HUES48 (cell line): ENCODE results near the gene BTBD16.

Source experiments
- H3K27ac ChIP-seq: one replicate; pipeline ENCODE4 v1.7.0; 2013; ENCODE audit warnings: low read depth, low read length, inconsistent platforms
- H3K27me3 ChIP-seq: 2 replicates; pipeline ENCODE4 v1.6.1; 2013; ENCODE audit warnings: mild to moderate bottlenecking, low read length; ENCODE audit not compliant: control insufficient read depth, insufficient read depth
- H3K36me3 ChIP-seq: 2 replicates; pipeline ENCODE4 v1.6.1; 2013; ENCODE audit warnings: low read length; ENCODE audit not compliant: control insufficient read depth, insufficient read depth
- H3K4me1 ChIP-seq: 2 replicates; pipeline ENCODE4 v1.6.1; 2013; ENCODE audit warnings: mild to moderate bottlenecking, low read length; ENCODE audit not compliant: control insufficient read depth, insufficient read depth
- H3K4me3 ChIP-seq: 2 replicates; pipeline ENCODE4 v1.5.1; 2013; ENCODE audit warnings: mild to moderate bottlenecking, low read depth, low read length
- H3K9ac ChIP-seq: 2 replicates; pipeline ENCODE4 v1.6.1; 2013; ENCODE audit warnings: mild to moderate bottlenecking, low read depth, low read length, moderate library complexity
- H3K9me3 ChIP-seq: 2 replicates; pipeline ENCODE4 v1.6.1; 2013; ENCODE audit warnings: low read length; ENCODE audit not compliant: control insufficient read depth, insufficient read depth

Gene BTBD16

DNA sequence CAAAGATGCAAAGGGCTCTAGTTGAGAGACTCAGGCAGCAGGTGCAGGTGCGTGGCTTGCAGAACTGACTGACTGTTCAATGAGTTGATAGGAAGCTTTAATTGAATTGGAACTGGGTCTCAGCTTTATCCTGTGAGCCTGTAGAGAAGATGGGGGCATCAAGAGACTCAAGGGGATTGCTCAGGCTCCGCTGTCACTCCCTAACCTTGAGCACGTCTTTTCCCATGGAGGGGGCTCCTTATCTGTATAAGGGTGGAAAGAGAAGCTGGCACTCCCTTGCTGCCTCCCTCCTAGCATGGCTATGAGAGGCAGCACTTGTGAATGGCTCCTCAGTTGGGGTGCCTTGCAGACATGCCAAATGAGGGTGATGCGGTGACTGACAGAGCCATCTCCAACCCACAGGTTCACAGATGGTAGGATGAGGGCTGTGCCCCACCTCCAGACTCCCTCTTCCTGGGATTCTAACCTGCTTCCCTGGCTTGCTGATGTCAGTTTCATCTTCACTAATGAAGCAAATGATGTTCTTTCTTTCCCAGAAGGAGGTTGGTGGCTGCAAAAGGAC lies 91.0 kb downstream of the BTBD16 start:
- no peaks in the 10 kb centered on the region for H3K9me3 ChIP-seq
- H3K27me3 ChIP-seq = no peaks in the 10 kb centered on the region
- no peak overlapping the region for H3K4me3 ChIP-seq
- no peak overlapping the region for H3K9ac ChIP-seq
- peaks cover 3% of the 10 kb centered on the region; the same call in 1 of the 2 replicates for H3K4me1 ChIP-seq
- no peaks in the 10 kb centered on the region for H3K36me3 ChIP-seq
- H3K27ac ChIP-seq = no peak overlapping the region

DNA sequence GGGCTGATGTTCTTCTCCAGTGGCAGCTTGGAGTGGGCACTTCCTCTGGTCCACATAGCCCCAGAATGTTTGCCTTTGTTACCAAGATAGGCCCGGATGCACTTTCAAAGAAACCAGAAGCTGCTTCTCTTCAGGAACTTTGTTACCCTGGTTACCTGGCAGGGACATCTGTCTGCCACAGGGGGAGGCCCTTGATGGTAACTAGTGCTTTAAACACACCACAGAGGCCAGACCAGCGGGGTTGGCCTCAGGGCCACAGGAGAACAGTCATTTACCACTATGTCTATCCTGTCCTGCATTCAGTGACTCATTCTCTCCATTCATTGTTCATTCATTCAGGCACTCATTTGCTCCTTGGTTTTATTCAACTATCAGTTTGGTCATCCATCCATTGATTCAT lies 91.5 kb downstream of the BTBD16 start:
- Histone ChIP-seq H3K9ac (no peak overlapping the region), H3K4me3 (no peak overlapping the region)

DNA sequence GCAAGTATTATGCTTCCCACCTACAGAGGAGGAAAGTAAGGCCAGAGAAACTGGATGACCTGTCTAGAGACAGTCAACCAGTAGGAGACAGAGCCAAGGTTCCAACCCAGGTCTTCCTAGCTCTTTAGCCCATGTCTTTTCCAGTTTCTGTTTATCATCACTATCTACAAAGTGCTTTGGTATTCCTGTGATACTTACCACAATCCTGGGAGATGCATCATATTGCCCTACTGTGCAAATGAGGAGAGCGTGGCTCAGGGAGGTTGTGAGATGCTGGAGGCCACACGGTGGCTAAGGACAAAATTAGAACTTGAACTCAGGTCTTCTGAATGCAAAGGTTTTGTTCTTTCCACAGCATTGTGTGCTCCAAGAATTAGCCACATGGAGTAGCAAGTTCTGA lies 92.2 kb downstream of the BTBD16 start:
- no peaks in the 10 kb centered on the region for H3K36me3 ChIP-seq
- no peak overlapping the region for H3K4me3 ChIP-seq
- H3K9ac ChIP-seq = no peak overlapping the region
- no peak overlapping the region for H3K27ac ChIP-seq
- H3K27me3 ChIP-seq = no peaks in the 10 kb centered on the region
- H3K9me3 ChIP-seq = no peaks in the 10 kb centered on the region
- peaks cover 7% of the 10 kb centered on the region for H3K4me1 ChIP-seq

More for the DNA sequence above, 91.5 kb downstream of the BTBD16 start:
- Histone ChIP-seq H3K36me3 (no peaks in the 10 kb centered on the region), H3K4me1 (peaks cover 3% of the 10 kb centered on the region; the same call in 1 of the 2 replicates), H3K9me3 (no peaks in the 10 kb centered on the region), H3K27ac (no peak overlapping the region), H3K27me3 (no peaks in the 10 kb centered on the region)

DNA sequence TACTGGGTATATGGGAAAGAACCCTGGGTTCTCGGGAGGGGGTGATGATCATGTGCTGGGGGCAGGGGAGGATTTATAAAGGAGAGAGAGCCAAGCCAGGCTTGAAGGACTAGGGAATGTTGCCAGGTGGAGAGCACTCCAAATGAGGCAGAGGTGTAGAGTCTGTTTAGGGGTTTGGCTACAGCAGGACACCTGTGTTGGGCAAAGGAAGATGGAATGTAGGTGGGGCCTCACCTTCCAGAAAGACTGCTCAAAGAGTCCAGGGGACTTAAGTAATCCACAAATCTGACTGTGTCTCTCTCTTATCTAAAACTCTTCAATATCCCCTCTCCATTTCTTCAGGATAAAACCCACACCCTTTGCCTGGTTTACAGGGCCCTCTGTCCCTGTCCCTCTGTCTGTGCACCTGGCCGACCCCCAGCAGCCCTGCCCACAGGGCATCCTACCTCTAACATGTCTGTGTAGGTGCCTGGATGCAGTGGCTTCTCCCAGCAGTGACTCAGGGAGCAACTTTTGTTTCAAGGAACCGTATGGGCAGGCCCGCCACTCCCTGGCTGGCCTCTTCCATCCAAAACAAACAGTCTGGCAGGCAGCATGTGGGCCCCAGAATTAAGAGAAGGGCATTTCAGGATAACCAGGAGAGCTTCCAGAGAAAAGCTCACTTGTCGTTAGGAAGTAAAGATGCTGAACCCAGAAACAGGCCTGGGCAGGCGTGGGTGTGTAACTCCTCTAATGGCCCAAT lies 92.8 kb downstream of the BTBD16 start:
- H3K9me3 ChIP-seq = no peaks in the 10 kb centered on the region
- H3K4me1 ChIP-seq = peaks cover 12% of the 10 kb centered on the region
- no peak overlapping the region for H3K4me3 ChIP-seq
- no peaks in the 10 kb centered on the region for H3K27me3 ChIP-seq
- no peaks in the 10 kb centered on the region for H3K36me3 ChIP-seq
- H3K27ac ChIP-seq = no peak overlapping the region
- no peak overlapping the region for H3K9ac ChIP-seq

DNA sequence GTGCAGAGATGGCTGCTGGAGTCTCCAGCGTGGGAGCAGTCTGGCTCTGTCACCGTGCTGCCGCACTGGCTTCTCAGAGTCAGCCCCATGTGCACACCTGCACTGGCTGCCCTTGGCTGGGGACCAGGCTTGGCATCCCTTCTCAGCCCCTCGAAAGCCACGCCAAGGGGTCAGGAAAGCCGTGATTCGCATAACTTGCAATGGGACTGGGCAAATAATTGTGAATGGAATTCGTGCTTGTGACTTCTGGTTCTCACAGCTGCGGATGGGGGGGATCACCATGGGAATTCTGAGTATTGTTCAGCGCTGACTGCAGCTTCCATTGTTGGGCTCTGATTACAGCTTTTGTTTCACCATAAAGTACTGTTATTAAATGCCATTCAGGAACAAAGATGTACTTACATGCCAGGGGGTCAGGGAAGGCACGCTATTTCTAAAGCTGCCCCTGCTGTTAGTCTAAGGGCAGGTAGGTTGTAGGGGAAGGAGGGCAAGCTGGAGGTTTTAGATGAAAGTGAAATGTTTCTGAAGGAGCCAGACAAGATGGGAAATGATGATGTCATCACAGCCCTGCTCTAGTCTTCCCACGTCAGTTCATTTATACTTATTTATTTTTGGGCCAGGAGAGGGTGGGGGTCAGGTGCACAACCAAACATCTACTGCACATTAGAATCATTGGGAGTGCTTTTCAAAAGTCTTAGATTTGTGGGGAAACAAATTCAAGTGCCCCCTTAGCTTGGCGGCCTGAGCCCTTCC lies 97.6 kb downstream of the BTBD16 start:
- H3K9ac ChIP-seq = no peak overlapping the region
- peaks cover 13% of the 10 kb centered on the region for H3K4me1 ChIP-seq
- peaks cover 9% of the 10 kb centered on the region for H3K27me3 ChIP-seq
- H3K4me3 ChIP-seq = no peak overlapping the region
- H3K27ac ChIP-seq = no peak overlapping the region
- H3K9me3 ChIP-seq = no peaks in the 10 kb centered on the region
- no peaks in the 10 kb centered on the region for H3K36me3 ChIP-seq

DNA sequence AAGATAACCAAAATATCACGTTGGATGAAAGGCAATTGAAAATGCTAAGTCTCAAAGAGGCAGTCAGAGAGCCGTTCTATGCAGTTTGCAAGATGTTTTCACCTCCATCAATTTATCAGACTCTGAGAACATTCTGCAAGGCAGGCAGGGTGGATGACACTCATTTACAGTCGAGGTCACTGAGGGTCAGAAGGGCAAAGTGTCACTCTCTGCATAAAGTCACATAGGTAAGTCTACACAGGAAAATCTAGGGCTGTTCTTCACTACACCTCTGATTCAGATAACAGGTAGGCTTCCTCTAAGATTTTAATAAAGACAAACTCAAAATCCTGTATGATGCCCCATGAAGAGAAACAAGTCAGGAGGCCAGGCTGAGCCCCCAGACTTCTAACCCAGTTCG lies 102.0 kb downstream of the BTBD16 start:
- peaks cover 11% of the 10 kb centered on the region for H3K27me3 ChIP-seq
- no peaks in the 10 kb centered on the region for H3K36me3 ChIP-seq
- peaks cover 32% of the 10 kb centered on the region for H3K4me1 ChIP-seq
- H3K9ac ChIP-seq = no peak overlapping the region
- H3K27ac ChIP-seq = no peak overlapping the region
- H3K4me3 ChIP-seq = no peak overlapping the region
- no peaks in the 10 kb centered on the region for H3K9me3 ChIP-seq

DNA sequence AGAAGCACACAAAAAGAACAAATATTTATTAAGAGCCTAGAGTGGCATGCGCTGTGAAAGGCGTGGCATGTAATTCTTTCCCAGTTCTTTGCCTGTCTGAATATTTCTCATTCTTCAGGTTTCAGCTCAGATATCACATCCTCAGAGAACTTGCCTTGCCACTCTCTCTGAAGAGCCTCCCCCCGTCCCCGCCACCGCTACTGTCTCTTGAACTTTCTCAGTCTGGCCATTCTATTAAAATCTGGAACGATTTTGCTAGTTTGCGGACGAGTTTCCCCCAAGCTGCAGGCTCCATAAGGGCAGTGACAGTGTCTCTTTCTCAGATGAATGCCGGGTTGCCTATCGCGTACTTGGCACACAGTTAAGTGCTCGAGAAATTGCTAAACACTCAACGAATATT lies 102.6 kb downstream of the BTBD16 start:
- peak overlapping the region; percentile 79 for H3K4me3 ChIP-seq
- peak overlapping the region; percentile 1; the same call in 1 of the 2 replicates for H3K9ac ChIP-seq
- H3K27ac ChIP-seq = no peak overlapping the region
- peaks cover 11% of the 10 kb centered on the region for H3K27me3 ChIP-seq
- no peaks in the 10 kb centered on the region for H3K36me3 ChIP-seq
- H3K4me1 ChIP-seq = peaks cover 26% of the 10 kb centered on the region
- no peaks in the 10 kb centered on the region for H3K9me3 ChIP-seq

DNA sequence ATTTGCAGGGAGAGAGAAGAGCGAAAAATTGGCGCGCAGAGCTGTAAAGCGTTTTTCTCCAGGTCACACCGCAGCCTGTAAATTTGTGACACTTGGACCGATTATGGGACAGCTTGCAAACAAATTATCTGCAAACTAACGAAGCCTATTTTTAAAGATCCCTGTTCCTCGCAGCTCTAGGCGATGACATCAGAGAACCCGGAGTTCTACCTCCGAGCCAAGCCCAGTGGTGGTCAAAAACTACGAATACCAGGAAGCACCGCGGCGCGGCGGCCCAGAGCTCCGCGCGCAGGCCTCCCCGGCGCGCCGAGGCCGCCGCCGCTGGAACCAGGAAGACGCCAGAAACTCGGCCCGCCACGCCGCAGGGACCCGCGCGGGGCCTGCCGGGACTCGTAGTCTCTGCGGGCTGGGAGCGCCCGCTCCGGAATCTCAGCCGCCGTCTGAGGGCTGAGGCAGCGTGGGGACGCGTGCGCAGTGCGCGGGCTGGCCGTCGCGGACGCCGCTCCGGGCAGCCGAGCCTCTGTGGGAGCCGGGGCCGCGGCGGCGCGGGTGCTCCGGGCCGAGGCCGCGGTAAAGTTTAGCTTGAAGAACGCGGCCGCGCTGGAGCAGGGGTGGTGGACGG lies 103.3 kb downstream of the BTBD16 start, which contains the start of gene PLEKHA1:
TSS of gene PLEKHA1 (plus strand) at position 472 of the 622 bp plus-strand sequence. CDS start 18,493 bp downstream, outside the sequence.
- 0 out of 2 replicates have a peak, but pooled peaks cover 6% of the 10 kb centered on the region for H3K36me3 ChIP-seq
- H3K4me3 ChIP-seq = peak within 1 kb of the TSS; percentile 79
- H3K4me1 ChIP-seq = peaks cover 23% of the 10 kb centered on the region
- H3K27ac ChIP-seq = peak within 1 kb of the TSS; percentile 71
- peak within 1 kb of the TSS; percentile 64 for H3K9ac ChIP-seq
- H3K27me3 ChIP-seq = peaks cover 11% of the 10 kb centered on the region
- no peaks in the 10 kb centered on the region for H3K9me3 ChIP-seq

DNA sequence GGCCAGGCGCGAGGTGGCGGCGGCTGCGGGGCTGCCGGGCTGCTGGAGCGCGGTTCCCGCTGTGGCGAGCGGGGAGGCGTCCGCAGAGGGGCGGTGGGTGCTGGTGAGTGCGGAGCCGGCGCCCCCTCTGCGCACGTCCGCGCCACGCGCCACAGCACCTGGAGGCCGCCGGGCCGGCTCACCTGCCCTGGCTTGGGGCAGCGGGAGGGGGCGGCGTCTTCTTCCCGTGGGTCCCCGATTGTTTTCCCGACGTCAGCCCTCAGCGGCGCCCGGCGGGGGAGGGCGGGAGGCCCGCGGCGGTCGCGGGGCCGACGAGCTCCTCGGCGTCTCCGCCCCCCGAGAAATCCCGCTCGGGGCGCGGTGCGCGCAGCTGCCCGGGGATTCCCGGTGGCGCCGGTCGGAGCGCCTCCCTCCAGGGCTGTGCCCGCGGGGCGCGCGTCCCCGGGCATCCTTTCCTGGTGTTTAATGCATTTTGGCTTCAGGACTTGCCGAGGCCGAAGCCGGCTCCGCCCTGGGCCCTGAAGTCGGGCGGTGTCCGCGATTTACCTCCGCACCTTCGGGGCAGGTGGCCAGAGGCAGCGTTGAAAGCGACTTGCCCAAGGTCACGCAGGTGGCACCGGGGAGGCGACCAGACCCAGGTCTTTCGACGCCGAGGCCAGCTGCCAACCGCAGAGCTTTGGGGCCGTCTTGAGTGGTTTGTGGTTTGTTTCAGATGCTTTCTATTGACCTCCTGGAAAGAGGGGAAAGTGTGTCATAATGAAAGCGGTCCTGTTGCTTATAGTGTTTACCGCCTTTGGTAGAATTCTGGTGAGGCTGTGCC lies 104.0 kb downstream of the BTBD16 start:
- H3K36me3 ChIP-seq = 0 out of 2 replicates have a peak, but pooled peaks cover 7% of the 10 kb centered on the region
- no peaks in the 10 kb centered on the region for H3K9me3 ChIP-seq
- H3K4me1 ChIP-seq = peaks cover 23% of the 10 kb centered on the region
- peak overlapping the region; percentile 64 for H3K9ac ChIP-seq
- peak overlapping the region; percentile 79 for H3K4me3 ChIP-seq
- peaks cover 11% of the 10 kb centered on the region for H3K27me3 ChIP-seq
- H3K27ac ChIP-seq = peak overlapping the region; percentile 71

DNA sequence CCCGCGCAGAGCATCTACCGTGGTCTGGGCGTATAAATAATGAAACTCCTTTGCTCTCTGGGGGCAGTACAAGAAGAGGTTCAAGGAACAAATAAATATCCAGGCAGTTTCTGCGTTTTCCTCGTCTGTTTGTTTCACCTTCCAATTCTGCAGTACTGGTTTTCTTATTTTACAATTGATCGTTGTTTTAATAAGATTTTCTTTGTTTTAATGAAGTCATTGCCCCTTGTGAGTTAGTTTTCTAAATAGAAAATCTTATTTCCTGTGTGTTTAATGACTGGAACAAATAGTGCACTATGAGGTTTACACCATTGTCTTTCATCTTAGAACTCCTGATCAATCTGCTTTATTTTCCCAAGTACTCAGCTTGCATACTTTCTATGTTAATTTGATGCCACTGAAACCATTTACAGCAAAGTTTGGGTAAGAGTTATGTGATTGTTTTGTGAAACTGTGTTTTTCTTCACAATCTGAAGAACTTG lies 104.6 kb downstream of the BTBD16 start:
- H3K4me3 ChIP-seq = peak overlapping the region; percentile 79
- peaks cover 23% of the 10 kb centered on the region for H3K4me1 ChIP-seq
- no peaks in the 10 kb centered on the region for H3K9me3 ChIP-seq
- peaks cover 11% of the 10 kb centered on the region for H3K27me3 ChIP-seq
- 0 out of 2 replicates have a peak, but pooled peaks cover 7% of the 10 kb centered on the region for H3K36me3 ChIP-seq
- peak overlapping the region; percentile 71 for H3K27ac ChIP-seq
- H3K9ac ChIP-seq = peak overlapping the region; percentile 64
